Measurements from ENCODE around the gene MRPL38. TPM values are rescaled to one million over a fixed set of nuclear protein-coding genes. Genes with fewer than 3 reads are reported as not detected.

MRPL38 gene
- total RNA-seq, 4 donors from 2014 or later, result 24.9 to 46.0 (median 35.6) TPM

- DNase-seq (ENCODE audit: low spot score) (no peak), ATAC-seq (ENCODE audit: low FRiP score) (no peak)
- TF ChIP-seq CTCF (IDR thresholded peaks at IDR 0.05), result no peak
Measured at GRCh38 chr17:75913537-75914210, 9.0 kb upstream of the MRPL38 start.

- DNase-seq (ENCODE audit: low spot score) (no peak), ATAC-seq (ENCODE audit: low FRiP score) (peak; percentile 49)
- no peak for TF ChIP-seq CTCF (IDR thresholded peaks at IDR 0.05)
Measured at GRCh38 chr17:75910699-75911098, 6.0 kb upstream of the MRPL38 start.

- peak; percentile 90 for ATAC-seq (ENCODE audit: low FRiP score)
- TF ChIP-seq CTCF (IDR thresholded peaks at IDR 0.05), result no peak
- DNase-seq (ENCODE audit: low spot score), result peak; percentile 53
Measured at GRCh38 chr17:75909812-75910274, 5.2 kb upstream of the MRPL38 start.

GRCh38 chr17:75909051-75909811 lies 4.5 kb upstream of the MRPL38 start:
- DNase-seq (ENCODE audit: low spot score) (no peak), ATAC-seq (ENCODE audit: low FRiP score) (no peak)
- no peak for TF ChIP-seq CTCF (IDR thresholded peaks at IDR 0.05)

GRCh38 chr17:75908201-75908600 lies 3.5 kb upstream of the MRPL38 start:
- DNase-seq (ENCODE audit: low spot score) (no peak), ATAC-seq (ENCODE audit: low FRiP score) (no peak)
- no peak for TF ChIP-seq CTCF (IDR thresholded peaks at IDR 0.05)

- no peak for TF ChIP-seq CTCF (IDR thresholded peaks at IDR 0.05)
- no peak for ATAC-seq (ENCODE audit: low FRiP score)
- no peak for DNase-seq (ENCODE audit: low spot score)
Measured at GRCh38 chr17:75906143-75906884, 1.6 kb upstream of the MRPL38 start.

All from omental fat pad (tissue), 4 donors.